ENCODE data around the gene SPOCK1. TPM values are rescaled to one million over a fixed set of nuclear protein-coding genes. Genes with fewer than 3 reads are reported as not detected.

The SPOCK1 gene
- total and polyA plus RNA-seq, 10 donors, result 0.50 to 17.0 (median 6.6) TPM

- intact Hi-C loops (cut with DNase I; ENCODE audit: low total_unique reads), result no loop called here
- Histone ChIP-seq H3K27me3 (replicated peaks in 1 of 7) (no peaks in the 10 kb centered on the region), H3K9me3 (no peaks in the 10 kb centered on the region), H3K4me3 (no peak overlapping the region), H3K27ac (no peak overlapping the region), H3K4me1 (no peaks in the 10 kb centered on the region), H3K36me3 (no peaks in the 10 kb centered on the region)
- no peak for TF ChIP-seq POLR2AphosphoS5 (IDR thresholded peaks at IDR 0.05)
- TF ChIP-seq CTCF (IDR thresholded peaks at IDR 0.05 in 8 of 11, conservative IDR thresholded peaks at IDR 0.05 in 3 of 11), result no peak
- DNase-seq, result no peak
- WGBS, 5 donors, result 68 to 86% (median 75%) methylated on average over 1 of the region's 1 CpG
Observed at GRCh38 chr5:137215261-137215660, 283.9 kb downstream of the SPOCK1 start.

- DNase-seq, result no peak
- intact Hi-C loops (cut with DNase I; ENCODE audit: low total_unique reads), result no loop called here
- Histone ChIP-seq H3K27ac (no peak overlapping the region), H3K4me3 (no peak overlapping the region), H3K4me1 (no peaks in the 10 kb centered on the region), H3K27me3 (replicated peaks in 1 of 7) (no peaks in the 10 kb centered on the region), H3K36me3 (no peaks in the 10 kb centered on the region), H3K9me3 (no peaks in the 10 kb centered on the region)
- WGBS, 5 donors, result 58 to 80% (median 72%) methylated on average over 2 of the region's 2 CpGs
- TF ChIP-seq POLR2AphosphoS5 (IDR thresholded peaks at IDR 0.05) (no peak), POLR2A (IDR thresholded peaks at IDR 0.05) (no peak), CTCF (IDR thresholded peaks at IDR 0.05 in 8 of 11, conservative IDR thresholded peaks at IDR 0.05 in 3 of 11) (no peak)
Observed at GRCh38 chr5:137214446-137215189, 284.5 kb downstream of the SPOCK1 start.

- H3K27me3 ChIP-seq (replicated peaks in 1 of 7), result no peaks in the 10 kb centered on the region
- no peak overlapping the region for H3K4me3 ChIP-seq
- intact Hi-C loops (cut with DNase I; ENCODE audit: low total_unique reads), result no loop called here
- no peak overlapping the region for H3K27ac ChIP-seq
- no peak for TF ChIP-seq POLR2AphosphoS5 (IDR thresholded peaks at IDR 0.05)
- TF ChIP-seq CTCF (IDR thresholded peaks at IDR 0.05 in 8 of 11, conservative IDR thresholded peaks at IDR 0.05 in 3 of 11), result no peak
- no peak for TF ChIP-seq POLR2A (IDR thresholded peaks at IDR 0.05)
- H3K9me3 ChIP-seq, result no peaks in the 10 kb centered on the region
- 76 to 90% (median 87%) methylated on average over 3 of the region's 3 CpGs for WGBS, 5 donors
- H3K36me3 ChIP-seq, result no peaks in the 10 kb centered on the region
- H3K4me1 ChIP-seq, result no peaks in the 10 kb centered on the region
- no peak for DNase-seq
Observed at GRCh38 chr5:137212471-137212870, 286.7 kb downstream of the SPOCK1 start.

- intact Hi-C loops (cut with DNase I; ENCODE audit: low total_unique reads), result no loop called here
- DNase-seq, result no peak
- TF ChIP-seq CTCF (IDR thresholded peaks at IDR 0.05 in 8 of 11, conservative IDR thresholded peaks at IDR 0.05 in 3 of 11) (no peak), POLR2AphosphoS5 (IDR thresholded peaks at IDR 0.05) (no peak), POLR2A (IDR thresholded peaks at IDR 0.05) (no peak)
- H3K4me3 ChIP-seq, result no peak overlapping the region
- H3K36me3 ChIP-seq, result no peaks in the 10 kb centered on the region
- peaks cover 0 to 4% (median 0%) of the 10 kb centered on the region in 7 donors for H3K27me3 ChIP-seq (replicated peaks in 1 of 7)
- WGBS, 5 donors, result 69 to 86% (median 79%) methylated on average over 9 of the region's 9 CpGs
- no peaks in the 10 kb centered on the region for H3K4me1 ChIP-seq
- no peak overlapping the region for H3K27ac ChIP-seq
- H3K9me3 ChIP-seq, result no peaks in the 10 kb centered on the region
Observed at GRCh38 chr5:137209232-137209809, 289.8 kb downstream of the SPOCK1 start.
